ENCODE data around the gene TRIM34.

DNA sequence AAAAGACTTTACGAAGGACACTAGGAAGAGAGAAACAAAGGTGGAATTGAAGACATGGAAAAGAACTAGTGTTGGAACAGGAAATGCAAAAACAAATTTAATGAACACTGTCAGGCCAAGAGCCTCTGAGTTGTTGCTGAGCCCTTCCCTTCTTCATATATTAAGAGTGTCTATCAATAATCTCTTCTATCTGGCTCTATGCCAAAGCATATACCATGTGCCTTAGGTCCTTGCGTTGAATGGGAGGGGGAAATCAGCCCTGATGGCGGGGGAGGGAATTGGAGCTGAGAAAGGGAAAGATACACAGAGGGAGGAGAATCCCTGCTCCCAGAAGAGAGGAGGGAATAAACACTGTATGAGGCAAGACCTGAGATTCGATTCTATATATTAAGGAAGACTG lies 49.6 kb upstream of the TRIM34 start:
- TF ChIP-seq CTCF (IDR thresholded peaks at IDR 0.05) (no peak), POLR2AphosphoS5 (IDR thresholded peaks at IDR 0.05) (no peak), POLR2A (IDR thresholded peaks at IDR 0.05) (no peak)

Data from sigmoid colon (tissue), 4 donors.